ENCODE data around the gene ZNF501.

Gene ZNF501

DNA sequence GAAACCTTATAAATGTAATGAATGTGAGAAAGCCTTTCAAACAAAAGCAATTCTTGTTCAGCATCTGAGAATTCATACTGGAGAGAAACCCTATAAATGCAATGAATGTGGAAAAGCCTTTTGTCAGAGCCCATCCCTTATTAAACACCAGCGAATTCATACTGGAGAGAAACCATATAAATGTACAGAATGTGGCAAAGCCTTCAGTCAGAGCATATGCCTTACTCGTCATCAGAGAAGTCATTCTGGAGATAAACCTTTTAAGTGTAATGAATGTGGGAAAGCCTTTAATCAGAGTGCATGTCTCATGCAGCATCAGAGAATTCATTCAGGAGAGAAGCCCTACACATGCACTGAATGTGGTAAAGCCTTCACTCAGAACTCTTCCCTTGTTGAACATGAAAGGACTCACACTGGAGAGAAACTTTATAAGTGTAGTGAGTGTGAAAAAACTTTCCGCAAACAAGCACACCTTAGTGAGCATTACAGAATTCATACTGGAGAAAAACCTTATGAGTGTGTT, 5.3 kb downstream of the ZNF501 start:
- H3K27ac ChIP-seq (ENCODE audit: low read length, poor library complexity, severe bottlenecking) = no peak overlapping the region

DNA sequence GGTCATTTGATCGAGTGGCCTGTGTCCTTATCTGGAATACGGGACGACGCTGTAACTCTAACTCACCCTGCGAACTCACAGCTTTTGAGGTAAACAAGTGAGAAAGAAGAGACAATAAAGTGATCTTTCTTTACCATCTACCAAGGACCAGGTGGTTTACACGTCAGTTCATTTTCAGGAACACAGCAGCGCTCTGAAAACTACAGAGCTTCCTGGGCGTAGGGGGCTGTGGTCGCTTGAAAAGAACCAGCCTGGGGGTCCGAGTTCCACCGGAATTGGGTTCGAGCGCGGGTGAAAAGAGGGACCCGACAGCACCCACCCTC, 31.6 kb downstream of the ZNF501 start:
- peak overlapping the region; percentile 69 to 94 for H3K4me3 ChIP-seq (ENCODE audit: insufficient read depth in 1 of 2, low read depth in 1 of 2, low read length in 2 of 2)
- peaks cover 29% of the 10 kb centered on the region for H3K9me3 ChIP-seq (ENCODE audit: control insufficient read depth, low read length)
- H3K9ac ChIP-seq (ENCODE audit: low read length) = peak overlapping the region; percentile 96
- H2AFZ ChIP-seq (ENCODE audit: low read depth, low read length) = peak overlapping the region; percentile 83
- H3K23ac ChIP-seq (ENCODE audit: low read length in 2 of 2) = no peak overlapping the region
- no peak overlapping the region for H2BK5ac ChIP-seq (ENCODE audit: low read depth, low read length, poor library complexity, severe bottlenecking)
- no peak overlapping the region for H4K91ac ChIP-seq (ENCODE audit: low read length)
- H2BK12ac ChIP-seq (ENCODE audit: low read length in 2 of 2) = no peak overlapping the region
- peaks cover 6 to 22% of the 10 kb centered on the region in 2 experiments for H3K36me3 ChIP-seq (ENCODE audit: control insufficient read depth in 1 of 2, insufficient read depth in 2 of 2, low read depth in 1 of 2, low read length in 2 of 2)
- peak overlapping the region in 1 of 2 experiments; percentile 41 for H3K14ac ChIP-seq (ENCODE audit: low read length in 2 of 2)
- no peaks in the 10 kb centered on the region for H3K27me3 ChIP-seq (ENCODE audit: control insufficient read depth in 1 of 2, insufficient read depth in 1 of 2, low read length in 2 of 2)
- WGBS = 10% methylated on average over 14 of the region's 15 CpGs
- H2BK120ac ChIP-seq (ENCODE audit: low read depth, low read length) = no peak overlapping the region
- H4K8ac ChIP-seq (ENCODE audit: low read length) = peak overlapping the region; percentile 90
- DNase-seq = no peak
- H3K4ac ChIP-seq (ENCODE audit: low read depth in 1 of 2, low read length in 2 of 2) = peak overlapping the region in 1 of 2 experiments; percentile 56
- peak overlapping the region; percentile 38 for H3K27ac ChIP-seq (ENCODE audit: low read length, poor library complexity, severe bottlenecking)
- peaks cover 37% of the 10 kb centered on the region for H3K79me1 ChIP-seq (replicated peaks; ENCODE audit: low read length, poor library complexity, severe bottlenecking)
- peak overlapping the region; percentile 59 to 78 for H3K18ac ChIP-seq (ENCODE audit: low read depth in 1 of 2, low read length in 2 of 2)
- peak overlapping the region; percentile 70 for H3K4me2 ChIP-seq (ENCODE audit: low read length, poor library complexity, severe bottlenecking)
- peaks cover 2% of the 10 kb centered on the region for H3K4me1 ChIP-seq (ENCODE audit: control insufficient read depth, insufficient read depth, low read depth, low read length)
- peak overlapping the region; percentile 80 for H2BK15ac ChIP-seq (ENCODE audit: low read depth, poor library complexity, severe bottlenecking)
- H2AK5ac ChIP-seq (ENCODE audit: low read length, severe bottlenecking) = no peak overlapping the region

More for the DNA sequence above, 5.3 kb downstream of the ZNF501 start:
- H4K91ac ChIP-seq (ENCODE audit: low read length) = no peak overlapping the region
- H3K4ac ChIP-seq (ENCODE audit: low read depth in 1 of 2, low read length in 2 of 2) = no peak overlapping the region
- H3K9me3 ChIP-seq (ENCODE audit: control insufficient read depth, low read length) = peaks cover 93% of the 10 kb centered on the region
- H3K36me3 ChIP-seq (ENCODE audit: control insufficient read depth in 1 of 2, insufficient read depth in 2 of 2, low read depth in 1 of 2, low read length in 2 of 2) = peaks cover 0 to 58% of the 10 kb centered on the region in 2 experiments
- no peak overlapping the region for H2BK5ac ChIP-seq (ENCODE audit: low read depth, low read length, poor library complexity, severe bottlenecking)
- no peaks in the 10 kb centered on the region for H3K27me3 ChIP-seq (ENCODE audit: control insufficient read depth in 1 of 2, insufficient read depth in 1 of 2, low read length in 2 of 2)
- no peak for DNase-seq
- no peak overlapping the region for H2BK120ac ChIP-seq (ENCODE audit: low read depth, low read length)
- no peak overlapping the region for H3K18ac ChIP-seq (ENCODE audit: low read depth in 1 of 2, low read length in 2 of 2)
- H2BK15ac ChIP-seq (ENCODE audit: low read depth, poor library complexity, severe bottlenecking) = no peak overlapping the region
- no peaks in the 10 kb centered on the region for H3K79me1 ChIP-seq (replicated peaks; ENCODE audit: low read length, poor library complexity, severe bottlenecking)
- H3K14ac ChIP-seq (ENCODE audit: low read length in 2 of 2) = no peak overlapping the region
- no peak overlapping the region for H2AK5ac ChIP-seq (ENCODE audit: low read length, severe bottlenecking)
- no peak overlapping the region for H4K8ac ChIP-seq (ENCODE audit: low read length)
- H3K4me1 ChIP-seq (ENCODE audit: control insufficient read depth, insufficient read depth, low read depth, low read length) = no peaks in the 10 kb centered on the region
- 65% methylated on average over 2 of the region's 3 CpGs for WGBS
- peak overlapping the region in 1 of 2 experiments; percentile 9 for H3K4me3 ChIP-seq (ENCODE audit: insufficient read depth in 1 of 2, low read depth in 1 of 2, low read length in 2 of 2)
- no peak overlapping the region for H2AFZ ChIP-seq (ENCODE audit: low read depth, low read length)
- no peak overlapping the region for H2BK12ac ChIP-seq (ENCODE audit: low read length in 2 of 2)
- H3K23ac ChIP-seq (ENCODE audit: low read length in 2 of 2) = no peak overlapping the region
- no peak overlapping the region for H3K4me2 ChIP-seq (ENCODE audit: low read length, poor library complexity, severe bottlenecking)
- H3K9ac ChIP-seq (ENCODE audit: low read length) = no peak overlapping the region

DNA sequence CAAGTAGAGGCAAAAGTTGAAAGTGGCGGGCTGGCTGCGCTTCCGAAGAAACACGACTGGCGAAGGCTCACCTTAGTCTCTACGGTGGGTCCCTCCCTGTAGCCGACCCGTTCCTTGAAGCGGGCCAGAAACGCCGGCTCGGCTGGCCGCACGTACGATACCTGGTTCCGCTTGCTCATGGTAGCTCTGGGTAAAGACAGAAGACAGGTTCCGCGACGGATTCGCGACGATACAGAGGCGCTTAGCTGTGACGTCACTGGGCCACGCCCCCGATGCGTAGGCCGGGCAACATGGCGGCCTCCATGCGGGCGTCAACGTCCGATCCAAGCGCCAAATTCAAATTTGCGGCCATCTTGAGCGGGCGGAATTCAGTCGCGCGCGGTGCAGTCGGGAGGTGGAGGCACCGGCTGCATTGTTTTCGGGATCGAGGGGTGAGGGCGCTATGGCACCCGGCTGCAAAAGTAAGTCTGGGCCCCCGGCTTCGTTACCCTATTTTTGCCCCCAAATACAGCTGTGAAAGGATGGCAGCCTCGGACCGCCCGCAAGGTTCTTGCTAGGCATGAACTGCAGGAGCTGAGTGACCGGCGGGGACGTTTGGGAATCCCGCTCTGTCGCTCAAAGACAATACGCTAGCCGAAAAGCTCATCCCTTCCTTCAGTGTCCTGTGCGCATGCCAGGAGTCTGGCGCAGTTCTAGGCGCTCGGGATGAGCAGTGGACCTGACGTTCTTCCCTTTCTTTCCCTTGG, 32.2 kb downstream of the ZNF501 start, which contains the start of the genes KIAA1143 and KIF15:
KIAA1143 (minus strand) TSS at position 196 of the 746 bp plus-strand sequence; CDS start at position 179, 17 bp downstream.
KIF15 (plus strand) TSS at position 371 of the 746 bp plus-strand sequence; CDS start at position 443, 72 bp downstream.
- H2BK120ac ChIP-seq (ENCODE audit: low read depth, low read length) = no peak within 1 kb of the TSS
- H3K4me2 ChIP-seq (ENCODE audit: low read length, poor library complexity, severe bottlenecking) = peak within 1 kb of the TSS; percentile 70
- peaks cover 2% of the 10 kb centered on the region for H3K4me1 ChIP-seq (ENCODE audit: control insufficient read depth, insufficient read depth, low read depth, low read length)

DNA sequence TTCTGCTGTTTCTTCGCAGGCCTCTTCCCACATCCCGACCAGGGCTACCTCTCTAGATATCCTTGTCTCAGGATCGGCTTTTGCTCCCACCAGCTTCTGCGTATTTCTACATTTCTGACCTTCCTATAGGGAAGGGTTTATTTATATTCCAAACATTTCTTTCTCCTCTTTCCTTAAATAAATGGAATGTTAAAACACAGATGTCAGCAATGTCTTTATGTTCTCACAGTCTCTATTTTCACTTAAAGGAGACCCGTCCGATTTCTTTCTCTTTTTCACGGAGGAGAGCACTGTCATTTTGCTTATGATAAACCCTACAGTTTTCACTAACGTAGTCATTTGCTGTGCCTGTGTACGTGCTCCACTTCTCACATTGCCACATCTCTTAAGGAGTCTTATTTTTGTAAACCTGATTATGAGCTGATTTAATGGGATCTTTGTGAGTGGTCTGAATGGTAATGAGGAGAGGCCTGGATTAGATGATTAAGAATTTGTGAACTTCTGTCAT, 32.8 kb downstream of the ZNF501 start:
- Histone ChIP-seq H3K9me3 (ENCODE audit: control insufficient read depth, low read length) (peaks cover 21% of the 10 kb centered on the region), H3K9ac (ENCODE audit: low read length) (peak overlapping the region; percentile 96), H3K27me3 (ENCODE audit: control insufficient read depth in 1 of 2, insufficient read depth in 1 of 2, low read length in 2 of 2) (no peaks in the 10 kb centered on the region), H2BK120ac (ENCODE audit: low read depth, low read length) (no peak overlapping the region), H2BK15ac (ENCODE audit: low read depth, poor library complexity, severe bottlenecking) (no peak overlapping the region), H3K4me3 (ENCODE audit: insufficient read depth in 1 of 2, low read depth in 1 of 2, low read length in 2 of 2) (peak overlapping the region; percentile 69 to 94), H2BK5ac (ENCODE audit: low read depth, low read length, poor library complexity, severe bottlenecking) (no peak overlapping the region), H2BK12ac (ENCODE audit: low read length in 2 of 2) (no peak overlapping the region), H3K4me1 (ENCODE audit: control insufficient read depth, insufficient read depth, low read depth, low read length) (peaks cover 2% of the 10 kb centered on the region), H3K18ac (ENCODE audit: low read depth in 1 of 2, low read length in 2 of 2) (peak overlapping the region in 1 of 2 experiments; percentile 13), H2AK5ac (ENCODE audit: low read length, severe bottlenecking) (no peak overlapping the region), H3K4me2 (ENCODE audit: low read length, poor library complexity, severe bottlenecking) (peak overlapping the region; percentile 70), H3K23ac (ENCODE audit: low read length in 2 of 2) (no peak overlapping the region), H4K8ac (ENCODE audit: low read length) (no peak overlapping the region), H3K27ac (ENCODE audit: low read length, poor library complexity, severe bottlenecking) (no peak overlapping the region), H3K36me3 (ENCODE audit: control insufficient read depth in 1 of 2, insufficient read depth in 2 of 2, low read depth in 1 of 2, low read length in 2 of 2) (peaks cover 3 to 22% of the 10 kb centered on the region in 2 experiments), H2AFZ (ENCODE audit: low read depth, low read length) (peak overlapping the region; percentile 87), H3K14ac (ENCODE audit: low read length in 2 of 2) (no peak overlapping the region), H3K4ac (ENCODE audit: low read depth in 1 of 2, low read length in 2 of 2) (no peak overlapping the region), H3K79me1 (replicated peaks; ENCODE audit: low read length, poor library complexity, severe bottlenecking) (peaks cover 35% of the 10 kb centered on the region), H4K91ac (ENCODE audit: low read length) (no peak overlapping the region)
- WGBS = under 1% methylated on average over 5 of the region's 9 CpGs
- no peak for DNase-seq

More for the DNA sequence above, 32.2 kb downstream of the ZNF501 start, which contains the start of the genes KIAA1143 and KIF15:
- DNase-seq = peak; percentile 94
- Histone ChIP-seq H2AK5ac (ENCODE audit: low read length, severe bottlenecking) (no peak within 1 kb of the TSS), H4K8ac (ENCODE audit: low read length) (peak within 1 kb of the TSS; percentile 90), H3K36me3 (ENCODE audit: control insufficient read depth in 1 of 2, insufficient read depth in 2 of 2, low read depth in 1 of 2, low read length in 2 of 2) (peaks cover 3 to 22% of the 10 kb centered on the region in 2 experiments), H4K91ac (ENCODE audit: low read length) (no peak within 1 kb of the TSS), H2BK12ac (ENCODE audit: low read length in 2 of 2) (no peak within 1 kb of the TSS), H2BK5ac (ENCODE audit: low read depth, low read length, poor library complexity, severe bottlenecking) (no peak within 1 kb of the TSS), H3K27me3 (ENCODE audit: control insufficient read depth in 1 of 2, insufficient read depth in 1 of 2, low read length in 2 of 2) (no peaks in the 10 kb centered on the region), H3K23ac (ENCODE audit: low read length in 2 of 2) (no peak within 1 kb of the TSS), H3K18ac (ENCODE audit: low read depth in 1 of 2, low read length in 2 of 2) (peak within 1 kb of the TSS; percentile 59 to 78), H3K4me3 (ENCODE audit: insufficient read depth in 1 of 2, low read depth in 1 of 2, low read length in 2 of 2) (peak within 1 kb of the TSS; percentile 69 to 94), H3K79me1 (replicated peaks; ENCODE audit: low read length, poor library complexity, severe bottlenecking) (peaks cover 37% of the 10 kb centered on the region), H3K4ac (ENCODE audit: low read depth in 1 of 2, low read length in 2 of 2) (peak within 1 kb of the TSS in 1 of 2 experiments; percentile 56), H3K9ac (ENCODE audit: low read length) (peak within 1 kb of the TSS; percentile 96), H3K9me3 (ENCODE audit: control insufficient read depth, low read length) (peaks cover 25% of the 10 kb centered on the region), H3K14ac (ENCODE audit: low read length in 2 of 2) (peak within 1 kb of the TSS in 1 of 2 experiments; percentile 41), H3K27ac (ENCODE audit: low read length, poor library complexity, severe bottlenecking) (peak within 1 kb of the TSS; percentile 38), H2BK15ac (ENCODE audit: low read depth, poor library complexity, severe bottlenecking) (peak within 1 kb of the TSS; percentile 80), H2AFZ (ENCODE audit: low read depth, low read length) (peak within 1 kb of the TSS; percentile 87)
- WGBS = under 1% methylated on average over 64 of the region's 64 CpGs

All from mesenchymal stem cell (in vitro differentiated cells and primary cell).